DMS153 (cell line): ENCODE results near the gene AFM.

Source experiments
- DNase-seq: peaks from one replicate; lab custom pipeline; 2025; lab: John Stamatoyannopoulos, UW

The AFM gene

GRCh38 chr4:73450398-73451004, 31.0 kb upstream of the AFM start:
- peak; percentile 66 for DNase-seq

GRCh38 chr4:73451404-73451803, 30.1 kb upstream of the AFM start:
- no peak for DNase-seq

GRCh38 chr4:73451981-73452747, 29.4 kb upstream of the AFM start:
- DNase-seq: no peak

GRCh38 chr4:73452953-73453700, 28.4 kb upstream of the AFM start:
- no peak for DNase-seq

GRCh38 chr4:73453701-73454005, 27.9 kb upstream of the AFM start:
- no peak for DNase-seq

GRCh38 chr4:73454920-73455319, 26.6 kb upstream of the AFM start:
- DNase-seq: no peak

GRCh38 chr4:73456177-73457022, 25.1 kb upstream of the AFM start:
- no peak for DNase-seq

GRCh38 chr4:73458184-73459047, 23.1 kb upstream of the AFM start:
- DNase-seq: no peak

- DNase-seq: no peak
These were observed 22.5 kb upstream of the AFM start for GRCh38 chr4:73459048-73459421.

GRCh38 chr4:73460913-73461522, 20.5 kb upstream of the AFM start:
- DNase-seq: no peak

GRCh38 chr4:73468170-73468569, 13.4 kb upstream of the AFM start:
- no peak for DNase-seq

- DNase-seq: no peak
These were observed 10.8 kb upstream of the AFM start for GRCh38 chr4:73470728-73471127.

GRCh38 chr4:73477176-73477575, 4.4 kb upstream of the AFM start:
- DNase-seq: no peak

- DNase-seq: no peak
These were observed 2.2 kb upstream of the AFM start for GRCh38 chr4:73479323-73479722.

GRCh38 chr4:73485085-73485484, 3.5 kb downstream of the AFM start:
- DNase-seq: no peak

GRCh38 chr4:73485596-73485995, 4.1 kb downstream of the AFM start:
- DNase-seq: no peak

GRCh38 chr4:73486497-73486896, 5.0 kb downstream of the AFM start:
- DNase-seq: no peak

- DNase-seq: no peak
These were observed 5.7 kb downstream of the AFM start for GRCh38 chr4:73487233-73487632.

- DNase-seq: peak; percentile 17
These were observed 18.6 kb downstream of the AFM start for GRCh38 chr4:73499996-73500765.

GRCh38 chr4:73501664-73502265, 20.2 kb downstream of the AFM start:
- no peak for DNase-seq
